Keratinocyte (primary cell): ENCODE measurements around the gene RAMP1. TPM values are rescaled to one million over a fixed set of nuclear protein-coding genes. Genes with fewer than 3 reads are reported as not detected.

Experiments
- DNase-seq: peaks from one replicate; pipeline ENCODE4 v3.0.0-alpha.2; 2011; ENCODE audit warnings: low read depth, missing footprints, low spot score
- FAIRE-seq: peaks from 2 replicates; lab custom pipeline; 2011; peaks lifted over from hg19 to GRCh38; lab: Jason Lieb, UNC
- H2AFZ ChIP-seq: 2 replicates; pipeline ENCODE4 v1.6.0; 2012; ENCODE audit warnings: low read length, control low read depth, inconsistent platforms; ENCODE audit not compliant: control insufficient read depth
- H3K27ac ChIP-seq: 2 replicates; pipeline ENCODE4 v1.5.1; 2011; ENCODE audit warnings: low read length; ENCODE audit not compliant: control insufficient read depth, insufficient read depth
- H3K27me3 ChIP-seq: 3 replicates; pipeline ENCODE4 v1.6.0; 2011; ENCODE audit warnings: low read length; ENCODE audit not compliant: control insufficient read depth, insufficient read depth; ENCODE audit errors: extremely low read depth
- H3K36me3 ChIP-seq, 2 experiments: 2 replicates in 1 of 2; 3 replicates in 1 of 2; pipeline ENCODE4 v1.5.1; 2011; ENCODE audit warnings: low read length in 2 of 2, mild to moderate bottlenecking in 1 of 2; ENCODE audit not compliant: control insufficient read depth in 2 of 2, insufficient read depth in 2 of 2; ENCODE audit errors: extremely low read depth in 1 of 2
- H3K4me1 ChIP-seq: 3 replicates; pipeline ENCODE4 v1.5.1; 2011; ENCODE audit warnings: low read length; ENCODE audit not compliant: control insufficient read depth, insufficient read depth; ENCODE audit errors: extremely low read depth
- H3K4me2 ChIP-seq: 3 replicates; pipeline ENCODE4 v1.6.0; 2011; ENCODE audit warnings: low read depth, low read length; ENCODE audit not compliant: control insufficient read depth, insufficient read depth; ENCODE audit errors: extremely low read depth
- H3K4me3 ChIP-seq, 3 experiments: fragments of 200-600 bp in 1 of 3; sonication (generic) in 1 of 3; 2 replicates in 2 of 3; 3 replicates in 1 of 3; pipeline ENCODE4 v1.5.1; 2011 to 2016; ENCODE audit warnings: low read length in 3 of 3, mild to moderate bottlenecking in 3 of 3, control low read depth in 2 of 3, inconsistent platforms in 1 of 3, low read depth in 1 of 3, mixed read lengths in 1 of 3, mixed run types in 1 of 3, moderate library complexity in 1 of 3; ENCODE audit not compliant: control insufficient read depth in 2 of 3, insufficient read depth in 2 of 3; ENCODE audit errors: extremely low read depth in 1 of 3
- H3K79me2 ChIP-seq: 2 replicates; pipeline ENCODE4 v1.6.0; 2012; ENCODE audit warnings: low read length; ENCODE audit not compliant: control insufficient read depth, insufficient read depth
- H3K9ac ChIP-seq: 3 replicates; pipeline ENCODE4 v1.6.0; 2011; ENCODE audit warnings: low read length; ENCODE audit not compliant: control insufficient read depth, insufficient read depth; ENCODE audit errors: extremely low read depth
- H3K9me1 ChIP-seq: 3 replicates; pipeline ENCODE4 v1.6.0; 2011; ENCODE audit warnings: low read length; ENCODE audit not compliant: control insufficient read depth, insufficient read depth; ENCODE audit errors: extremely low read depth
- H3K9me3 ChIP-seq: 2 replicates; pipeline ENCODE4 v1.5.1; 2012; ENCODE audit warnings: low read depth, low read length; ENCODE audit not compliant: control insufficient read depth
- H4K20me1 ChIP-seq: 3 replicates; pipeline ENCODE4 v1.6.0; 2011; ENCODE audit warnings: low read length; ENCODE audit not compliant: control insufficient read depth, insufficient read depth; ENCODE audit errors: extremely low read depth
- CTCF ChIP-seq, 3 experiments: IDR thresholded peaks in 1 of 3; conservative IDR thresholded peaks in 1 of 3; optimal IDR thresholded peaks in 1 of 3; 2 replicates in 2 of 3; 3 replicates in 1 of 3; pipeline versions ENCODE3 to v1.5.1; 2011; ENCODE audit warnings: low read length in 3 of 3, mild to moderate bottlenecking in 3 of 3, moderate library complexity in 2 of 3, control low read depth in 1 of 3, inconsistent platforms in 1 of 3; ENCODE audit not compliant: insufficient read depth in 2 of 3; ENCODE audit errors: extremely low read depth in 1 of 3
- EZH2 ChIP-seq: IDR thresholded peaks from one replicate; pipeline ENCODE4 v1.6.1; 2012; ENCODE audit warnings: inconsistent platforms, mild to moderate bottlenecking, low read length, moderate library complexity
- dilution Hi-C: fragments of 300-500 bp; cut with MboI; formaldehyde crosslinking; loops from one replicate; pipeline ENCODE4 v1.7.0; 2020; ENCODE audit warnings: low sequenced_read_pairs; ENCODE audit not compliant: extremely low pct_ligation_motif_present
- polyA plus RNA-seq, 5 experiments: library from polyadenylated mRNA; depleted of rRNA in 3 of 5; stranded (reverse) in 3 of 5; stranded (forward) in 1 of 5; unstranded in 1 of 5; fragments of >200 nt; gene quantifications; 1 replicate in 1 of 5; 2 replicates in 3 of 5; 3 replicates in 1 of 5; pipeline versions ENCODE4 v1.2.1 to v1.2.3, GENCODE V29; 2011 to 2012; ENCODE audit warnings: missing spikeins in 2 of 5, low read depth in 1 of 5, low replicate concordance in 1 of 5

Gene RAMP1
- polyA plus RNA-seq, 1 donor (not counting 4 experiments of a cell fraction or from before 2014, with no cell fraction given): 0.69 TPM

GRCh38 chr2:237876061-237876526 is 16.7 kb downstream of the RAMP1 start:
- no peaks in the 10 kb centered on the region for H3K27me3 ChIP-seq
- FAIRE-seq (no peak), DNase-seq (no peak)
- H3K27ac ChIP-seq: no peak overlapping the region
- no peaks in the 10 kb centered on the region for H3K9me3 ChIP-seq
- no peak overlapping the region for H2AFZ ChIP-seq
- dilution Hi-C loops: no loop called here
- H4K20me1 ChIP-seq: no peaks in the 10 kb centered on the region
- peaks cover 38% of the 10 kb centered on the region for H3K4me1 ChIP-seq
- H3K9ac ChIP-seq: no peak overlapping the region
- TF ChIP-seq EZH2 (no peak), CTCF (optimal IDR thresholded peaks at IDR 0.05 in 1 of 3, IDR thresholded peaks at IDR 0.05 in 1 of 3, conservative IDR thresholded peaks at IDR 0.05 in 1 of 3; ENCODE audit: extremely low read depth in 1 of 3, insufficient read depth in 2 of 3, low read length in 3 of 3) (no peak)
- no peak overlapping the region for H3K4me2 ChIP-seq
- no peaks in the 10 kb centered on the region for H3K79me2 ChIP-seq
- peaks cover 4% of the 10 kb centered on the region for H3K9me1 ChIP-seq
- H3K4me3 ChIP-seq: no peak overlapping the region
- H3K36me3 ChIP-seq: no peaks in the 10 kb centered on the region

- peaks cover 38% of the 10 kb centered on the region for H3K4me1 ChIP-seq
These were observed 17.1 kb downstream of the RAMP1 start for GRCh38 chr2:237876532-237876931.

More at GRCh38 chr2:237876532-237876931, 17.1 kb downstream of the RAMP1 start:
- H2AFZ ChIP-seq: no peak overlapping the region
- no peaks in the 10 kb centered on the region for H3K27me3 ChIP-seq
- TF ChIP-seq CTCF (optimal IDR thresholded peaks at IDR 0.05 in 1 of 3, IDR thresholded peaks at IDR 0.05 in 1 of 3, conservative IDR thresholded peaks at IDR 0.05 in 1 of 3; ENCODE audit: extremely low read depth in 1 of 3, insufficient read depth in 2 of 3, low read length in 3 of 3): no peak
- TF ChIP-seq EZH2: no peak
- H3K4me3 ChIP-seq: no peak overlapping the region
- no peaks in the 10 kb centered on the region for H3K79me2 ChIP-seq
- H4K20me1 ChIP-seq: no peaks in the 10 kb centered on the region
- no peak overlapping the region for H3K4me2 ChIP-seq
- DNase-seq (no peak), FAIRE-seq (no peak)
- dilution Hi-C loops: no loop called here
- H3K36me3 ChIP-seq: no peaks in the 10 kb centered on the region
- H3K27ac ChIP-seq: no peak overlapping the region
- no peak overlapping the region for H3K9ac ChIP-seq
- peaks cover 4% of the 10 kb centered on the region for H3K9me1 ChIP-seq
- no peaks in the 10 kb centered on the region for H3K9me3 ChIP-seq
